ENCODE data around the gene TMEM117.

- TF ChIP-seq CTCF (IDR thresholded peaks at IDR 0.05) (peak in 1 of 2 donors; percentile 1), POLR2AphosphoS5 (IDR thresholded peaks at IDR 0.05) (no peak)
Observed at GRCh38 chr12:43805149-43805859, 30.6 kb upstream of the TMEM117 start.
